Measurements from ENCODE around the gene LIX1.

LIX1 gene

GRCh38 chr5:97141031-97141430 lies 1.4 kb downstream of the LIX1 start:
- no peak for DNase-seq (ENCODE audit: low spot score)

GRCh38 chr5:97140250-97140649 lies 2.2 kb downstream of the LIX1 start:
- DNase-seq (ENCODE audit: low spot score), result peak; percentile 46

GRCh38 chr5:97136475-97136874 lies 5.9 kb downstream of the LIX1 start:
- no peak for DNase-seq (ENCODE audit: low spot score)

- DNase-seq (ENCODE audit: low spot score), result no peak
These were observed 6.5 kb downstream of the LIX1 start for GRCh38 chr5:97135868-97136267.

GRCh38 chr5:97134634-97135033 lies 7.8 kb downstream of the LIX1 start:
- peak; percentile 48 for DNase-seq (ENCODE audit: low spot score)

- DNase-seq (ENCODE audit: low spot score), result no peak
These were observed 9.3 kb downstream of the LIX1 start for GRCh38 chr5:97133101-97133500.

GRCh38 chr5:97131921-97132320 lies 10.5 kb downstream of the LIX1 start:
- DNase-seq (ENCODE audit: low spot score), result no peak

- DNase-seq (ENCODE audit: low spot score), result no peak
These were observed 11.2 kb downstream of the LIX1 start for GRCh38 chr5:97131139-97131710.

GRCh38 chr5:97127727-97128126 lies 14.7 kb downstream of the LIX1 start:
- DNase-seq (ENCODE audit: low spot score), result no peak

GRCh38 chr5:97125125-97125683 lies 17.2 kb downstream of the LIX1 start:
- no peak for DNase-seq (ENCODE audit: low spot score)

- no peak for DNase-seq (ENCODE audit: low spot score)
These were observed 18.1 kb downstream of the LIX1 start for GRCh38 chr5:97124335-97124734.

- DNase-seq (ENCODE audit: low spot score), result no peak
These were observed 20.6 kb downstream of the LIX1 start for GRCh38 chr5:97121848-97122247.

GRCh38 chr5:97120195-97120594 lies 22.2 kb downstream of the LIX1 start:
- DNase-seq (ENCODE audit: low spot score), result no peak

- no peak for DNase-seq (ENCODE audit: low spot score)
These were observed 23.4 kb downstream of the LIX1 start for GRCh38 chr5:97119007-97119390.

- no peak for DNase-seq (ENCODE audit: low spot score)
These were observed 24.0 kb downstream of the LIX1 start for GRCh38 chr5:97118261-97119006.

- DNase-seq (ENCODE audit: low spot score), result no peak
These were observed 26.5 kb downstream of the LIX1 start for GRCh38 chr5:97115932-97116331.

- no peak for DNase-seq (ENCODE audit: low spot score)
These were observed 30.2 kb downstream of the LIX1 start for GRCh38 chr5:97112230-97112629.

- DNase-seq (ENCODE audit: low spot score), result no peak
These were observed 30.8 kb downstream of the LIX1 start for GRCh38 chr5:97111616-97112015.

- no peak for DNase-seq (ENCODE audit: low spot score)
These were observed 31.4 kb downstream of the LIX1 start for GRCh38 chr5:97111004-97111403.

GRCh38 chr5:97107318-97107717 lies 35.1 kb downstream of the LIX1 start:
- DNase-seq (ENCODE audit: low spot score), result no peak

GRCh38 chr5:97106216-97106581 lies 36.2 kb downstream of the LIX1 start:
- DNase-seq (ENCODE audit: low spot score), result no peak

- DNase-seq (ENCODE audit: low spot score), result no peak
These were observed 36.8 kb downstream of the LIX1 start for GRCh38 chr5:97105501-97106215.

GRCh38 chr5:97102010-97102470 lies 40.4 kb downstream of the LIX1 start:
- DNase-seq (ENCODE audit: low spot score), result peak; percentile 20
